CD1c-positive myeloid dendritic cell (primary cell): ENCODE measurements around the gene CHMP1B.

Experiments
- DNase-seq: peaks from one replicate; pipeline ENCODE4 v3.0.0-alpha.2; 2016; ENCODE audit errors: extremely low spot score

CHMP1B gene

DNA sequence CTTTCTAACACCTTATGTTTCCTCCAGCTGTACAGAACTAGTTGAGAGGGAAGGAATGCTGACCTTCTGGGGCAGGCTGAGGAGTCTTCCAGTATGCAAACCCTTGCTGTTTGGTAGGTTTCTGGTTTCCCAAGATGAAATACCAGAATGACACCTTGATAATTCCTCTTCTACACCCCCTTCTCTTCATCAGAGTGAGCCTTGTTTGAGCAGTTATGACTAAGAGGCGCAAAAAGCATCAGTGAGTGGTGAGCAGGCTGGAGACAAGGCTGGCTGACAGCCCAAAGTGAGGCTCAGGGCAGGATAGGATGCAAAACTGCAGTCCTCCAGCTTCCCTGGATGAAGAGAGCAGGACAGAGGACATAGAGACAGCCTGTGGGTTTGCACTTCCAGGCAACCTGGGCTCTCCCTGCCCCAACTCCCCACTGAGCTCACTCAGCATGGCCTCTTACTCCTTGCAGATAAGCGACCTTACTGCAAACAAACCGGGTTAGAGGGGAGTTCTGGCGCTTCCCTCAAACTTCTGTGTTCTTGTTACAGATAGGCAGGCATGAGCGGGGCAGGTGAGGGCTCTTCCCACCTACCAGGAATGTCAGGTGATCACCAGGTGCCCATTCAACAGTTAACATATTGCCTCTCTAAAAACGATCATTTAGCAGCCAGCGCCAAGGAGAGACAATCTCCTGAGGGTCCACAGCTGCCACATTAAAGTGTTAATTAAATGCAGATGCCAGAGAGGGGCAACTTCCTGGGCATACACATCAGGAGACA is 51.5 kb downstream of the CHMP1B start:
- DNase-seq: no peak
